ENCODE results near the gene SEPSECS. TPM values are rescaled to one million over a fixed set of nuclear protein-coding genes. Genes with fewer than 3 reads are reported as not detected.

The SEPSECS gene
- total and polyA plus RNA-seq, 2 donors (not counting 3 experiments of a cell fraction or from before 2014, with no cell fraction given): 2.8 to 8.3 TPM

DNA sequence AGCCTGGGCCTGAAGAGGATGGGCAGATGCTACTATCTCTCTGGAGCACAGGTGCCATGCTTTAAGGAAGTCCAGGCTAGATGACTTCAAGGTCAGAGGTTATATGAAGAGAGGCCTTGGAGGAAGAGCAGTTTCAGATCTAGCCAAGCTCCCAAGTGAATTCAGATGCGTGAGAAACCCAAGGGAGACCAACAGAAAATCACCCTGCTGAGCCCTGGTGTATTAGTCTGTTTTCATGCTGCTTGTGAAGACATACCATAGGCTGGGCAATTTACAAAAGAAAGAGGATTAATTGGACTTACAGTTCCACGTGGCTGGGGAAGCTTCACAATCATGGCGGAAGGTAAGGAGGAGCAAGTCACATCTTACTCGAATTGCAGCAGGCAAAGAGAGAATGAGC lies 81.7 kb downstream of the SEPSECS start:
- DNase-seq (ENCODE audit: low read depth, low spot score): no peak
- TF ChIP-seq GATA2 (IDR thresholded peaks at IDR 0.05; ENCODE audit: insufficient read depth, insufficient read length, low read depth, low read length): no peak
- TF ChIP-seq, protein P1, sequence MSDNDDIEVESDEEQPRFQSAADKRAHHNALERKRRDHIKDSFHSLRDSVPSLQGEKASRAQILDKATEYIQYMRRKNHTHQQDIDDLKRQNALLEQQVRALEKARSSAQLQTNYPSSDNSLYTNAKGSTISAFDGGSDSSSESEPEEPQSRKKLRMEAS (IDR thresholded peaks at IDR 0.05; ENCODE audit: insufficient read depth, insufficient read length): no peak
- no peak for TF ChIP-seq JUN (IDR thresholded peaks at IDR 0.05; ENCODE audit: borderline replicate concordance, insufficient read depth, insufficient read length, low read depth)
- TF ChIP-seq POLR2AphosphoS5 (IDR thresholded peaks at IDR 0.05; ENCODE audit: insufficient read depth, low read depth, low read length): no peak
- TF ChIP-seq, protein P2, sequence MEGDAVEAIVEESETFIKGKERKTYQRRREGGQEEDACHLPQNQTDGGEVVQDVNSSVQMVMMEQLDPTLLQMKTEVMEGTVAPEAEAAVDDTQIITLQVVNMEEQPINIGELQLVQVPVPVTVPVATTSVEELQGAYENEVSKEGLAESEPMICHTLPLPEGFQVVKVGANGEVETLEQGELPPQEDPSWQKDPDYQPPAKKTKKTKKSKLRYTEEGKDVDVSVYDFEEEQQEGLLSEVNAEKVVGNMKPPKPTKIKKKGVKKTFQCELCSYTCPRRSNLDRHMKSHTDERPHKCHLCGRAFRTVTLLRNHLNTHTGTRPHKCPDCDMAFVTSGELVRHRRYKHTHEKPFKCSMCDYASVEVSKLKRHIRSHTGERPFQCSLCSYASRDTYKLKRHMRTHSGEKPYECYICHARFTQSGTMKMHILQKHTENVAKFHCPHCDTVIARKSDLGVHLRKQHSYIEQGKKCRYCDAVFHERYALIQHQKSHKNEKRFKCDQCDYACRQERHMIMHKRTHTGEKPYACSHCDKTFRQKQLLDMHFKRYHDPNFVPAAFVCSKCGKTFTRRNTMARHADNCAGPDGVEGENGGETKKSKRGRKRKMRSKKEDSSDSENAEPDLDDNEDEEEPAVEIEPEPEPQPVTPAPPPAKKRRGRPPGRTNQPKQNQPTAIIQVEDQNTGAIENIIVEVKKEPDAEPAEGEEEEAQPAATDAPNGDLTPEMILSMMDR (IDR thresholded peaks at IDR 0.05; ENCODE audit: extremely low read depth in 1 of 2, insufficient read depth in 1 of 2, low read depth in 1 of 2, low read length in 2 of 2): no peak
- no peak for TF ChIP-seq EZH2 (IDR thresholded peaks at IDR 0.05; ENCODE audit: borderline replicate concordance, low read depth, low read length, severe bottlenecking)
- TF ChIP-seq POLR2A (IDR thresholded peaks at IDR 0.05; ENCODE audit: low read depth, low read length): no peak
- no peak for TF ChIP-seq MYC (IDR thresholded peaks at IDR 0.05; ENCODE audit: low read depth, low read length)
- no peak for TF ChIP-seq FOS (IDR thresholded peaks at IDR 0.05; ENCODE audit: borderline replicate concordance, insufficient read depth, low read length)
- ChIA-PET POLR2A (no interaction called here), CTCF (interaction anchor here (0.9 kb wide), 1 partner anchor 66 kb away, joined by 3 read pairs; no protein-coding TSS in a partner anchor)
- dilution Hi-C loops (cut with MboI; ENCODE audit: extremely low pct_ligation_motif_present, low sequenced_read_pairs): no loop called here
- Histone ChIP-seq H3K4me3 (replicated peaks in 1 of 3; ENCODE audit: insufficient read depth in 1 of 3, low read depth in 1 of 3, low read length in 3 of 3) (no peak overlapping the region), H3K9ac (replicated peaks; ENCODE audit: extremely low read depth, insufficient read depth, low read length) (no peak overlapping the region), H3K4me2 (ENCODE audit: insufficient read depth, low read length) (no peak overlapping the region), H3K9me1 (replicated peaks; ENCODE audit: control insufficient read depth, extremely low read depth, insufficient read depth, low read length) (no peaks in the 10 kb centered on the region), H3K9me3 (replicated peaks; ENCODE audit: control insufficient read depth, insufficient read depth, low read length) (no peaks in the 10 kb centered on the region), H4K20me1 (replicated peaks; ENCODE audit: control insufficient read depth, extremely low read depth, insufficient read depth, low read length) (no peaks in the 10 kb centered on the region), H3K36me3 (ENCODE audit: control insufficient read depth in 2 of 2, extremely low read depth in 1 of 2, insufficient read depth in 2 of 2, low read length in 2 of 2) (no peaks in the 10 kb centered on the region), H3K27ac (ENCODE audit: insufficient read depth, low read depth, low read length) (no peak overlapping the region), H2AFZ (ENCODE audit: low read depth, low read length) (no peak overlapping the region), H3K79me2 (ENCODE audit: control insufficient read depth, insufficient read depth, low read length) (no peaks in the 10 kb centered on the region), H3K4me1 (ENCODE audit: control insufficient read depth, extremely low read depth, insufficient read depth, low read length) (no peaks in the 10 kb centered on the region), H3K27me3 (ENCODE audit: control insufficient read depth in 2 of 2, insufficient read depth in 2 of 2, low read length in 2 of 2) (no peaks in the 10 kb centered on the region)
- no peak for FAIRE-seq
- intact Hi-C loops (cut with micrococcal nuclease): no loop called here
- no TSS peak for BruUV-seq (replicated peaks)
